Measurements from ENCODE around the gene TAX1BP3.

TAX1BP3 gene

GRCh38 chr17:3667366-3668278 is 756 bp downstream of the TAX1BP3 start:
- no peaks in the 10 kb centered on the region for H3K4me1 ChIP-seq (ENCODE audit: control insufficient read depth, insufficient read depth, low read length)
- H3K27me3 ChIP-seq (ENCODE audit: control insufficient read depth, insufficient read depth, low read length), result no peaks in the 10 kb centered on the region
- peak overlapping the region; percentile 95 for H3K9ac ChIP-seq (ENCODE audit: low read depth, low read length)
- no peaks in the 10 kb centered on the region for H3K9me3 ChIP-seq (ENCODE audit: control insufficient read depth, insufficient read depth, low read length)
- peaks cover 16% of the 10 kb centered on the region for H3K36me3 ChIP-seq (ENCODE audit: control insufficient read depth, insufficient read depth, low read length)
- peak overlapping the region; percentile 81 for H3K4me3 ChIP-seq (ENCODE audit: low read depth, low read length)

GRCh38 chr17:3666516-3666915 is 1.9 kb downstream of the TAX1BP3 start:
- H3K4me3 ChIP-seq (ENCODE audit: low read depth, low read length), result no peak overlapping the region
- no peak overlapping the region for H3K9ac ChIP-seq (ENCODE audit: low read depth, low read length)
- H3K9me3 ChIP-seq (ENCODE audit: control insufficient read depth, insufficient read depth, low read length), result no peaks in the 10 kb centered on the region
- no peaks in the 10 kb centered on the region for H3K27me3 ChIP-seq (ENCODE audit: control insufficient read depth, insufficient read depth, low read length)
- no peaks in the 10 kb centered on the region for H3K4me1 ChIP-seq (ENCODE audit: control insufficient read depth, insufficient read depth, low read length)
- peaks cover 16% of the 10 kb centered on the region for H3K36me3 ChIP-seq (ENCODE audit: control insufficient read depth, insufficient read depth, low read length)

DNA sequence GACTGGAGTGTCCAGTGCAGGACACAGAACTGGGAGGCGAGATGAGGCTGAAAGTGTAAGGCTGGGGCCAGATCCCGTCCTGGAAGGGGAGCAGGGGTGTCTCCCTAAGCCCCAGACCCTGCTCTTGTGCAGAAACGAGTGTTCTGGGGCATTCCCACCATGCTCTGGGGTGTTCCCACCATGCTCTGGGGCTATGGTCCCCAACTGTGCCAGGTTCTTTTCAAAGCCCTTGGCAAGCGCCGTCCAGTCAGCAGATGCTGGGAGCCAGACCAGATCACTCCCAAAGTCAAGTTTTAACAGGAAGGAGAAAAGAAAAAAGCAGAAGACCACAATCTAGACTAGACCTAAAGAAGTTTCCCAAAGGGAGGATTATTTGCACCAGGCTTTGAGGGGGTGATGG is 2.5 kb downstream of the TAX1BP3 start:
- no peaks in the 10 kb centered on the region for H3K27me3 ChIP-seq (ENCODE audit: control insufficient read depth, insufficient read depth, low read length)
- no peaks in the 10 kb centered on the region for H3K4me1 ChIP-seq (ENCODE audit: control insufficient read depth, insufficient read depth, low read length)
- no peak overlapping the region for H3K9ac ChIP-seq (ENCODE audit: low read depth, low read length)
- H3K4me3 ChIP-seq (ENCODE audit: low read depth, low read length), result no peak overlapping the region
- H3K36me3 ChIP-seq (ENCODE audit: control insufficient read depth, insufficient read depth, low read length), result peaks cover 16% of the 10 kb centered on the region
- no peaks in the 10 kb centered on the region for H3K9me3 ChIP-seq (ENCODE audit: control insufficient read depth, insufficient read depth, low read length)

GRCh38 chr17:3663102-3664011 is 5.0 kb downstream of the TAX1BP3 start:
- Histone ChIP-seq H3K9ac (ENCODE audit: low read depth, low read length) (no peak overlapping the region), H3K4me3 (ENCODE audit: low read depth, low read length) (no peak overlapping the region), H3K4me1 (ENCODE audit: control insufficient read depth, insufficient read depth, low read length) (no peaks in the 10 kb centered on the region), H3K36me3 (ENCODE audit: control insufficient read depth, insufficient read depth, low read length) (peaks cover 16% of the 10 kb centered on the region), H3K9me3 (ENCODE audit: control insufficient read depth, insufficient read depth, low read length) (no peaks in the 10 kb centered on the region), H3K27me3 (ENCODE audit: control insufficient read depth, insufficient read depth, low read length) (no peaks in the 10 kb centered on the region)

GRCh38 chr17:3660311-3660891 is 8.0 kb downstream of the TAX1BP3 start:
- no peaks in the 10 kb centered on the region for H3K27me3 ChIP-seq (ENCODE audit: control insufficient read depth, insufficient read depth, low read length)
- H3K4me3 ChIP-seq (ENCODE audit: low read depth, low read length), result no peak overlapping the region
- H3K36me3 ChIP-seq (ENCODE audit: control insufficient read depth, insufficient read depth, low read length), result peaks cover 16% of the 10 kb centered on the region
- H3K9ac ChIP-seq (ENCODE audit: low read depth, low read length), result no peak overlapping the region
- no peaks in the 10 kb centered on the region for H3K9me3 ChIP-seq (ENCODE audit: control insufficient read depth, insufficient read depth, low read length)
- H3K4me1 ChIP-seq (ENCODE audit: control insufficient read depth, insufficient read depth, low read length), result no peaks in the 10 kb centered on the region

- Histone ChIP-seq H3K9ac (ENCODE audit: low read depth, low read length) (no peak overlapping the region), H3K36me3 (ENCODE audit: control insufficient read depth, insufficient read depth, low read length) (peaks cover 15% of the 10 kb centered on the region), H3K27me3 (ENCODE audit: control insufficient read depth, insufficient read depth, low read length) (no peaks in the 10 kb centered on the region)
Measured at GRCh38 chr17:3659541-3660111, 8.8 kb downstream of the TAX1BP3 start.

DNA sequence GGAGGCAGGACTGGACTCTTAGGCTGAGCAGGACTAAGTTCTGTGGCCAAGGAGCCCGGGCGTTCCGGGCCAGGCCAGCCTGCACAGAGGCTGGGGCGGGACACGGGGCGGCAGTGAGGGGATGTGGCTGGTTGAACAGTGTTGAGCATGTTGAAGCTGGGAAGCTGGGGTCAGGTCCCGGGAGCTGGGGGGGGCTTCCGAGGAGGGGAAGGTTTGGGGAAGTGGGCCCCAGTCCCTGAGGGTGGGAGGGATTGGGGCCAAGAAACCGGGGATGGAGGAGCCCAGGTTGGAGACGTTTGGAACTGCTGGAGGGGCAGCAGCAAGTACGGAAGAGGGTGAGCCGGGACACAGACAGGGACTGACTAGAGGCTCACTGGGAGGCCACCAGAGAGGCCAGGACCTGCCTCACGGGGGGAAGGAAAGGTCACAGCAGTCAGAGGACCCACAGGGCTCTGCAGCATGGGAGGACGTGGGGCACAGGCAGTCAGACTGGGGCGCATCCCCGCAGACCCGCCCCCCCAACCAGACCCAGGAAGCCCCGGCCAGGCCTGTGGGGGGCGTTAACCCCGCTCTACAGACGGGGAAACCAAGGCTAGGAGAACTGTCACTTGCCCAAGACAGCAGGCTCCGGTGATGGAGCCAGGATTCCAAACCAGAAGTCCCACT is 9.5 kb downstream of the TAX1BP3 start:
- Histone ChIP-seq H3K4me3 (ENCODE audit: low read depth, low read length) (no peak overlapping the region), H3K36me3 (ENCODE audit: control insufficient read depth, insufficient read depth, low read length) (peaks cover 9% of the 10 kb centered on the region), H3K9ac (ENCODE audit: low read depth, low read length) (no peak overlapping the region), H3K27me3 (ENCODE audit: control insufficient read depth, insufficient read depth, low read length) (no peaks in the 10 kb centered on the region), H3K9me3 (ENCODE audit: control insufficient read depth, insufficient read depth, low read length) (no peaks in the 10 kb centered on the region), H3K4me1 (ENCODE audit: control insufficient read depth, insufficient read depth, low read length) (no peaks in the 10 kb centered on the region)

More at GRCh38 chr17:3659541-3660111, 8.8 kb downstream of the TAX1BP3 start:
- Histone ChIP-seq H3K4me1 (ENCODE audit: control insufficient read depth, insufficient read depth, low read length) (no peaks in the 10 kb centered on the region), H3K4me3 (ENCODE audit: low read depth, low read length) (no peak overlapping the region), H3K9me3 (ENCODE audit: control insufficient read depth, insufficient read depth, low read length) (no peaks in the 10 kb centered on the region)

GRCh38 chr17:3657874-3658783 is 10.2 kb downstream of the TAX1BP3 start:
- Histone ChIP-seq H3K4me3 (ENCODE audit: low read depth, low read length) (no peak overlapping the region), H3K36me3 (ENCODE audit: control insufficient read depth, insufficient read depth, low read length) (peaks cover 3% of the 10 kb centered on the region), H3K9ac (ENCODE audit: low read depth, low read length) (no peak overlapping the region)

DNA sequence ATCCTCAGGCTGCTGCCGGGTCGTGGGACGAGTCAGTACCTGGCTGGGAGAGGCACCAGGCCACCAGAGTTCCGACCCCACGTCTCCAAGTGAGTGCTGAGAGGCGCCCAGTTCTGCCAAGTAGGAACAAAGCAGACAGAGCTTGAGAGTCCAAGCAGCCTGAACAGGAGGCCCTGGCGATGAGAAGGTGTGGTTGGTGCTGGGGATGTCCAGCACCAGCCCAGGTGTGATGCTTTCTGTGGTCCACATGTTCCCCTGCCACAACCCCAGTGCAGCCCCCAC is 10.8 kb downstream of the TAX1BP3 start:
- no peak overlapping the region for H3K9ac ChIP-seq (ENCODE audit: low read depth, low read length)
- no peaks in the 10 kb centered on the region for H3K27me3 ChIP-seq (ENCODE audit: control insufficient read depth, insufficient read depth, low read length)
- H3K4me3 ChIP-seq (ENCODE audit: low read depth, low read length), result no peak overlapping the region
- H3K36me3 ChIP-seq (ENCODE audit: control insufficient read depth, insufficient read depth, low read length), result no peaks in the 10 kb centered on the region
- no peaks in the 10 kb centered on the region for H3K4me1 ChIP-seq (ENCODE audit: control insufficient read depth, insufficient read depth, low read length)
- H3K9me3 ChIP-seq (ENCODE audit: control insufficient read depth, insufficient read depth, low read length), result no peaks in the 10 kb centered on the region

More at GRCh38 chr17:3657874-3658783, 10.2 kb downstream of the TAX1BP3 start:
- no peaks in the 10 kb centered on the region for H3K9me3 ChIP-seq (ENCODE audit: control insufficient read depth, insufficient read depth, low read length)
- no peaks in the 10 kb centered on the region for H3K27me3 ChIP-seq (ENCODE audit: control insufficient read depth, insufficient read depth, low read length)
- no peaks in the 10 kb centered on the region for H3K4me1 ChIP-seq (ENCODE audit: control insufficient read depth, insufficient read depth, low read length)

DNA sequence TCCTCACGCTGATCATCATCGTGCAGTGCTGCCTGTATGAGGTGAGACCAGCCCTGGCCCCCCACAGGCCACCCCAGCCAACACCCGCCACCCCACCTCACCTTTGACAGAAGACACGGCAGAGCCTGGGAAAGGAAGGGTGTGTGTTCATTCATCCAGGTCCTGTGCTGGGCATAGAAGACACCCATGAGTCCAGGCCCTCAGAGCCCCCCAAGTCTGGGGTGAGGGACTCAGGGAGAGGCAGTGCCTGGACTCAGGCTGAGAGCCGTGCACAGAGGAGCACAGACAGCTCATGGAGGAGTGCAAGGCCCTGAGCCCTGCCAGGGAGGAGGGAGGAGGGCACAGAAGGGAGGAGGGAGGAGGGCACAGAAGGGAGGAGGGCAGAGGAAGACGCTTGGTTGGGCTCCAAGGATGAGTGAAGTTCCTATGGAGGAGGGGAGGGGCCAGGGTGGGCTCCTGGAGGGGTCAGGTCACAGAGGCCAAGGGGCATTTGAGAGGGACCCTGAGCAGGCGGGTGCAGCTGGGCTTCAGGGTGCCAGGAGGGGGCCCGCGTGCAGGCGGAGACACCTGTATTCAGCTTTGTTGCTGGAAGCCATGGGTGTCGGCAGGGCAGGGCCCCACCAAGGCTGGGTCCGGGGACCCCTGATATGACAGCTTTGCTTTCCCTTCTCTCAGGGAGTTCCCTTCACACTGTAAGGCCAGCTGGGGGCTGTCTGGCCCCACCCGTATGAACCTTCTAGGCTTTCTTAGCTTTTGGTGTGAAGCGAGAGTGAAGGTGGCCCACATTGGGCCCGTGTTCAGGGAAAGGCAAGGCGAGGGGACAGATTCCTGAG is 11.4 kb downstream of the TAX1BP3 start:
- Histone ChIP-seq H3K9me3 (ENCODE audit: control insufficient read depth, insufficient read depth, low read length) (no peaks in the 10 kb centered on the region), H3K9ac (ENCODE audit: low read depth, low read length) (no peak overlapping the region), H3K4me1 (ENCODE audit: control insufficient read depth, insufficient read depth, low read length) (no peaks in the 10 kb centered on the region), H3K36me3 (ENCODE audit: control insufficient read depth, insufficient read depth, low read length) (no peaks in the 10 kb centered on the region), H3K27me3 (ENCODE audit: control insufficient read depth, insufficient read depth, low read length) (no peaks in the 10 kb centered on the region), H3K4me3 (ENCODE audit: low read depth, low read length) (no peak overlapping the region)
